Raji (cell line): ENCODE measurements around the gene TRIM71.

Experiments
- POLR2A ChIP-seq: IDR thresholded peaks from 2 replicates; pipeline ENCODE4 v1.6.1; 2011; ENCODE audit warnings: low read depth, low read length, control low read depth; ENCODE audit not compliant: insufficient read depth

Gene TRIM71

DNA sequence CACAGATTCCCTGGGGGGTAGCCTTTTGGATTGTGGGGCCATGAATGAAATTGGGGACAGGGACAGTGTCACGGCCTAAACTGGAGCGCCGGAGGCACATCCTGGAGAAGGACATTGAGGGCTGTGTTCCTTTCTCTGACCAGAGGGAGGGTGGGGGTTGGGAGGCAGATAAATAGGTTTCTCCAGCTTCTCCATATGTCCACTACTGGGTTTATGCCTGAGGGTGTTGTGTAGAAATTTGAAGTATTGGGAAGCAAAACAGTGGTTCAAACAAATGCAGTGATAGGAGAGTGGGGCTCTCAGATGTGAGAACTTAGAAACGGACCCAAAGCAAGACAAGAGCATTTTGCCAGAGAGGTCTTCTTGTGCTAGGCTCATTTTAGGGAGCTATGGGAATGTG is 34.3 kb downstream of the TRIM71 start:
- no peak for TF ChIP-seq POLR2A

DNA sequence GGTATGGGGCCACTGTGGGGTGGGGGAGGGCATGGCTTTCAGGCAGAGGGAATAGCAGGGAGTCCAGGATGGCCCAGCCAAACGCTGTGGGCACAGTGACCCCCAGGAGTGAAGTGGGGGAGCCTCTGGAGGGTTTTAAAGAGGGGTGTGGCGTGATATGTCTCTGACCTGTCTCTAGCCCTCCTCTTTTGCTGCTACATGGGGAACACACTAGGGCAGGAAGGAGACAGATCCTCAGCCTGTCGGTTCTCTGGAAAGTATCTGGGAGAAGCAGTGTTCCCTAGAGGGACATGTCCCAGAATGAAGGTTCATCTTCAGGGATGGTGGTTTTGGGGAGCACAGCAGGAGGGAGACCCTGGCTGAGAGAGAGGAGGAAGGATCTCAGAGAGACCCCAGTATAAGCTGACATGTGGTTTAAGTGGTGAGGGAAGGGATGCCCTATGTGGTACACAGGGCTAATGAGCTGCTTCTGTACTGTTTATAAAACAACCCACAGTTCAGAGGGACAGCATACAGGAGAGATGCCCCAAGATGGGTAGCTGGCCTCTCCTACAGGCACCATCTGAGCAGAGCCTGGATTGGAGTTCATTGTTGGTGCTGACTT is 37.7 kb downstream of the TRIM71 start:
- no peak for TF ChIP-seq POLR2A

- TF ChIP-seq POLR2A, result no peak
Measured at GRCh38 chr3:32856355-32856889, 38.6 kb downstream of the TRIM71 start.

GRCh38 chr3:32856901-32857507 is 39.2 kb downstream of the TRIM71 start:
- no peak for TF ChIP-seq POLR2A

- TF ChIP-seq POLR2A, result no peak
Measured at GRCh38 chr3:32857921-32858320, 40.1 kb downstream of the TRIM71 start.

DNA sequence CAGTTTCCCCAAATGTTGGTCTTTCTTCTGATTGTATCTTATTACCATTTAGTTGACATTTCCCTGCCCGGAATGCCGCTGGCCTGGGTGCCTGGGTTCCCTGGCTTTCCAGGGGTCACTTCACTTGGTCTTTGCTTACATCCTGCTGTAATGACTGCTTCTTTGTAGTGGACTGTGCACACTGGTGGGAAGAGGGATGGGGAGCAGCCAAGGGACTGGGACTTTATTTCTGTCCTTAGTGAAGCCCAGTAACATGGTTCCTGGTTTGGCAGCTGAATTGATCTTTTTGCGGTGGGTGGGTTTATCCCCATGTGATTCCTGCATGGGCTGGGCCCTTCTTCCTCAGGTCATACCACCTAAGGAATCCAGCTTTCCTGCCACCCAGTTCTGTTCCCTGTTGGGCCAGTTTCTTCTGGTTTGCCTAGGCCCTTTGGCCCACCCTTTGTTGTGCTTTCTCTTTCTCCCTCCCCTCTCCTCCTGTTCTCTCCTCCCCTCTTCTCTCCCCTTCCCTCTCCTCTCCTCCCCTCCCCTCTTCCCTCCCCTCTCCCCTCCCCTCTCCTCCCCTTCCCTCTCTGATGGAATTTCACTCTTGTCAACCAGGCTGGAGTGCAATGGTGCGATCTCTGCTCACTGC is 41.9 kb downstream of the TRIM71 start:
- TF ChIP-seq POLR2A, result no peak

DNA sequence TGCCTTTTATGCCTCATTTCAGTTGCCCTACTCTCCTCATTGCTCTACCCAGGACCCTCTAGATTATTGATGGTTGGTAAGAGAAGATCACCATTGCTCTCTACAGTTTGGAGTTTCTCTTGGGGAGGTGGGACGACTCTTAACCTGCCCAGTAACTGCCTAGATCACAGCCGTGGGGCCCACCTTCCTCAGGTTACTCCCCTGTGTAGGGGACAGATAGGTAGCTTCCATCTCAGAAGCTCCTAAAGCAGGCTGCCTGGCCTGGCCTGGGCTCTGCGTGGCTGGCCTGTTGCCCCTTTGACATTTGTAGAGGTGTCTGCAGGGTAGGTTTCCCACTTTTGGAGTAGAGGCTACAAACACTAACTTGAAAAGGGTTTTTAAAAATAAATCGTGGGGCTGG is 42.7 kb downstream of the TRIM71 start:
- no peak for TF ChIP-seq POLR2A

GRCh38 chr3:32861681-32862080 is 43.9 kb downstream of the TRIM71 start:
- TF ChIP-seq POLR2A, result no peak

- TF ChIP-seq POLR2A, result no peak
Measured at GRCh38 chr3:32862247-32862935, 44.6 kb downstream of the TRIM71 start.

GRCh38 chr3:32862936-32863487 is 45.2 kb downstream of the TRIM71 start:
- TF ChIP-seq POLR2A, result no peak

GRCh38 chr3:32865383-32865782 is 47.6 kb downstream of the TRIM71 start:
- TF ChIP-seq POLR2A, result no peak

DNA sequence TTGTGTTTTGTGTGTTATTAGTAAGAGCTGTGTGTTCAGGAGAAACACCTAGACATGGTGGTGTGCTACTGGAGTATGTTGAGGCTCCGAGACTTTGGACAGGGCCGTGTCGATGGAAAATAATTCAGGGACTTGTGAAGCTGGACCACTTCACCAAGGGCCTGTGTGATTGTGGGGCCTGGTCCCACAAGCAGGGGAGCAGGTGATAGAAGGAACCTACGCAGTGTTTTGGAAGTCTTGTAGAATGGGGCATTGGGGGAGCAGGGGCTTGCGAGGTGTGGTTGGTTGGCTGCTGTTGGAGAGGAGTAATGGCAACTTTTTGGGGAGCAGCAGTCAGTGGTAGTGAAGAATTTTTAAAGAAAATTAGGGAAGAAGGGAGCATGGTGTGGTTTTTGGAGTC is 48.7 kb downstream of the TRIM71 start:
- no peak for TF ChIP-seq POLR2A

DNA sequence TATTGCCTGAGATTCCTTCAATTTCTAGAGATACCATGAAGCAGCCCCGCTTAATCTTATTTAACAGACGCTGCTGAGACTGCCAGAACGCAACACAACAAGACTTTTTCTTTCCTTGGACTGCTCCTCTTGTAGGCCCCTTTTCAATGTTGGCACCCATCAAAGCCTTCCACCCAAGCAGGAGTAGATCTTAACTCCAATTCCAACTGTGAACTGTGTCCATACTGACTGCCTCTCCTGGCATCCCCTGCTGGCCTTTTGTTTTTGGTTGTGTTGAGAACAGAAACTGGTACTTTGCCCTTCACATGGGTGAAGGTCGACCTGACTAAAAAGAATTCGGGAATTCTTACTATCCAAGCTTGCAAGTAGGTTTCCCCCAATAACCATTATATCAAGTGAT is 50.2 kb downstream of the TRIM71 start:
- no peak for TF ChIP-seq POLR2A

GRCh38 chr3:32868719-32869512 is 51.1 kb downstream of the TRIM71 start:
- TF ChIP-seq POLR2A, result no peak
